GM12878 (cell line): ENCODE measurements around the gene PDE6D. TPM values are rescaled to one million over a fixed set of nuclear protein-coding genes. Genes with fewer than 3 reads are reported as not detected.

Experiments
- ATAC-seq: fragments of 200-7000 bp; cut with Tn5 transposase; 3 replicates; pipeline ENCODE4 v1.9.1; 2020; ENCODE audit warnings: mild to moderate bottlenecking, moderate library complexity
- BruUV-seq: library from RNA; stranded (reverse); fragments of 400-500 nt; replicated peaks from 2 replicates; lab custom pipeline; 2021; lab: Mats Ljungman, UMichigan
- CTCF ChIA-PET: fragments of 300-600 bp; sonication (Branson Sonifier 250); formaldehyde crosslinking; extraction: SDS; loops from one replicate; lab custom pipeline; 2021; ENCODE audit warnings: inconsistent platforms; lab: Yijun Ruan, JAX
- POLR2A ChIA-PET: fragments of 350-600 bp; formaldehyde crosslinking; extraction: SDS; loops from one replicate; lab custom pipeline; 2021; ENCODE audit warnings: inconsistent platforms; lab: Charles Lee
- RAD21 ChIA-PET: fragments of 300-600 bp; sonication (Branson Sonifier 250); formaldehyde crosslinking; loops from one replicate; lab custom pipeline; 2023; ENCODE audit warnings: antibody characterized with exemption; ENCODE audit not compliant: unreplicated experiment; lab: Charles Lee
- SMC1A ChIA-PET: fragments of 300-600 bp; sonication (Branson Sonifier 250); formaldehyde crosslinking; loops from one replicate; lab custom pipeline; 2023; ENCODE audit not compliant: unreplicated experiment, uncharacterized antibody; lab: Charles Lee
- DNase-seq: peaks from one replicate; pipeline ENCODE4 v3.0.0-alpha.2; 2011; ENCODE audit warnings: low read depth, low spot score
- FAIRE-seq: peaks from 3 replicates; lab custom pipeline; 2011; peaks lifted over from hg19 to GRCh38; lab: Jason Lieb, UNC
- H2AFZ ChIP-seq: 2 replicates; pipeline ENCODE4 v1.6.0; 2011; ENCODE audit warnings: low read depth, low read length, control low read depth; ENCODE audit not compliant: control insufficient read depth
- H3K27ac ChIP-seq: 2 replicates; pipeline ENCODE4 v1.5.1; 2011; ENCODE audit warnings: control low read depth; ENCODE audit not compliant: control insufficient read depth, insufficient read depth
- H3K27me3 ChIP-seq, 2 experiments: replicated peaks in 1 of 2; 2 replicates each; pipeline versions ENCODE4 v1.6.0 to v1.6.1; 2011; ENCODE audit warnings: low read length in 1 of 2; ENCODE audit not compliant: control insufficient read depth in 2 of 2, insufficient read depth in 2 of 2
- H3K36me3 ChIP-seq, 2 experiments: 2 replicates each; pipeline ENCODE4 v1.5.1; 2011; ENCODE audit warnings: low read length in 1 of 2; ENCODE audit not compliant: control insufficient read depth in 2 of 2, insufficient read depth in 2 of 2
- H3K4me1 ChIP-seq: 2 replicates; pipeline ENCODE4 v1.6.1; 2011; ENCODE audit warnings: mild to moderate bottlenecking, low read length, moderate library complexity, mixed read lengths; ENCODE audit not compliant: control insufficient read depth, insufficient read depth
- H3K4me2 ChIP-seq: 2 replicates; pipeline ENCODE4 v1.6.0; 2011; ENCODE audit warnings: control low read depth; ENCODE audit not compliant: control insufficient read depth, insufficient read depth
- H3K4me3 ChIP-seq: fragments of 200-600 bp; sonication (generic); 2 replicates; pipeline ENCODE4 v1.5.1; 2016
- H3K79me2 ChIP-seq: 2 replicates; pipeline ENCODE4 v1.6.0; 2011; ENCODE audit warnings: low read length; ENCODE audit not compliant: control insufficient read depth, insufficient read depth
- H3K9ac ChIP-seq: 2 replicates; pipeline ENCODE4 v1.8.0; 2011; ENCODE audit warnings: low read length, control low read depth, mixed read lengths; ENCODE audit not compliant: control insufficient read depth, insufficient read depth
- H3K9me3 ChIP-seq: replicated peaks from 3 replicates; pipeline ENCODE4 v1.5.1; 2011; ENCODE audit warnings: mild to moderate bottlenecking, low read length; ENCODE audit not compliant: control insufficient read depth, insufficient read depth
- H4K20me1 ChIP-seq: 2 replicates; pipeline ENCODE4 v1.6.0; 2011; ENCODE audit not compliant: control insufficient read depth, insufficient read depth
- JUND ChIP-seq: IDR thresholded peaks from 2 replicates; pipeline ENCODE4 v1.6.1; 2012; ENCODE audit warnings: low read depth, mild to moderate bottlenecking, low read length, improper control_type of control experiment, moderate library complexity
- MEF2B ChIP-seq: fragments of 450-650 bp; IDR thresholded peaks from 2 replicates; pipeline ENCODE4 v1.6.1; 2018; ENCODE audit warnings: mild to moderate bottlenecking, moderate library complexity; ENCODE audit not compliant: partially characterized antibody, poor library complexity, severe bottlenecking
- RAD51 ChIP-seq: fragments of 450-650 bp; IDR thresholded peaks from 2 replicates; pipeline ENCODE4 v1.6.1; 2016; ENCODE audit warnings: moderate library complexity, mild to moderate bottlenecking, inconsistent platforms
- SPI1 ChIP-seq: IDR thresholded peaks from 2 replicates; pipeline ENCODE4 v1.6.1; 2011; ENCODE audit warnings: low read depth, mild to moderate bottlenecking, low read length, moderate library complexity, borderline replicate concordance; ENCODE audit not compliant: insufficient read depth
- ZNF384 ChIP-seq: IDR thresholded peaks from 2 replicates; pipeline ENCODE4 v1.6.1; 2012; ENCODE audit warnings: low read depth, mild to moderate bottlenecking, low read length, improper control_type of control experiment, borderline replicate concordance
- WGBS: methylation state at CpG from one replicate; pipeline ENCODE4 v1.1.6; 2016; ENCODE audit warnings: low lambda C conversion rate; ENCODE audit not compliant: insufficient replicate concordance, insufficient coverage; ENCODE audit errors: missing lambda C conversion rate; 5-methylcytosine and 5-hydroxymethylcytosine counted together
- in situ Hi-C: fragments of 300-500 bp; cut with MboI; formaldehyde crosslinking; loops from 9 replicates; pipeline ENCODE4 v1.14.3; 2018; ENCODE audit warnings: mixed read lengths
- intact Hi-C: fragments of 100-400 bp; cut with micrococcal nuclease; formaldehyde crosslinking; loops from one replicate; pipeline ENCODE4 v1.14.2; 2022; ENCODE audit not compliant: unreplicated experiment
- polyA plus RNA-seq, 11 experiments: library from polyadenylated mRNA; depleted of rRNA in 4 of 11; unstranded in 6 of 11; stranded (reverse) in 5 of 11; fragments of >200 nt; fragmentation: Nextera tagmentation in 4 of 11; fragmentation: Illumina TruSeq in 1 of 11; extraction: Ambion mirVana in 4 of 11; extraction: Trizol in 1 of 11; gene quantifications; 1 replicate in 1 of 11; 2 replicates in 10 of 11; pipeline versions ENCODE4 v1.2.1 to v1.2.3, GENCODE V29; 2011 to 2016; ENCODE audit warnings: inconsistent platforms in 2 of 11, missing spikeins in 2 of 11, low read depth in 1 of 11
- total RNA-seq, 4 experiments: library from RNA; depleted of rRNA in 3 of 4; stranded (reverse); fragments of >200 nt in 3 of 4; fragmentation: Illumina TruSeq in 1 of 4; extraction: Trizol in 1 of 4; gene quantifications; 2 replicates each; pipeline versions ENCODE4 v1.2.1 to v1.2.3, GENCODE V29; 2013 to 2021
- TF ChIP-seq, protein P1 (sequence below): IDR thresholded peaks from 2 replicates; pipeline ENCODE4 v1.6.1; 2011; ENCODE audit warnings: borderline replicate concordance, low read depth, mild to moderate bottlenecking, moderate library complexity, mixed read lengths, low read length; ENCODE audit not compliant: insufficient read depth; ENCODE audit errors: extremely low read length
- TF ChIP-seq, protein P2 (sequence below): IDR thresholded peaks from 2 replicates; pipeline ENCODE4 v1.6.1; 2011; ENCODE audit warnings: low read depth, mild to moderate bottlenecking, low read length, moderate library complexity, borderline replicate concordance; ENCODE audit errors: extremely low read depth

Gene PDE6D
- total and polyA plus RNA-seq, 10 of the 15 experiments (the other 5 are each of a cell fraction or from before 2014, with no cell fraction given): 8.2 to 69.4 (median 56.2) TPM

DNA sequence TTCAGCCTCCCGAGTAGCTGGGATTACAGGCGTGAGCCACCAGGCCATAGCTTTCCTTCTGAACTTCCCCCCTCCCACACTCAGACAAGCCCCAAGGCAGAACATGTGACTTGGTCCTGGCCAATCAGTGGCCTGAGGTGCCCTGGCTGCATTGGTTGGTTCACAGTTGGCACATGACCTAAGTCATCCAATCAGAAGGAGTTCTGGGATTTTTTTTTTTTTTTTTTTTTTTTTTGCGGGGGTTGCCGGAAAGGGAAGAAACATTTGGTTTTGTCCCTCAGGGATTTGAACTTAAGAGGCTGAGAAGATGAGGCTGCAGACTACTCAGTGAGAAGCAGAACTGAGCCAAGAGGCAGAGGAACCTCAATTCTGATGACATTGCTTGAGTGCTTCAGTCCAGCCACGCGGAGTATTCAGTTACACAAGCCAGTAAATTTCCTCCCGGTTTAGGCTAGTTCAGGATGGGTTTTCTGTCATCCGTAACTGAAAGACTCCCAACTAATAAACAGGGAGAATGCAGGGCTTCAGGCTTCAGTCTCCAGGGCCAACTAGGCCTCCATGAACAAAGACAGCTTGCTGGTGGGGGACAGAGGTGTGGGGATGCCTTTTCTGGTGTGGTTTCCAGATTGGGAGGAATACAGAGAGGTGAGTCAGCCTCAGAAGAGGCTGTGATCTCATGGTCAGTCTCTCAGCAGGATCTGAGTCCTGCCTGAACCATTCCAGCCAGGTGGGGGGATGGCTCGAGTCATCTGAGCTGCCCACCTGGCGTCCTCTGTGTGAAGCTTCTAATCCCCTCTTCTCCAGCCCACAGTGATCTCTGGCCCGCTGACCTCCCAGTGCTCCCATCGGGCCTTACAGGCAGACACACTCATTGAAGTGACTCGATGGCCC lies 63.6 kb downstream of the PDE6D start (continued):
- peak; percentile 85 for TF ChIP-seq ZNF384
- TF ChIP-seq JUND: no peak
- TF ChIP-seq SPI1: peak; percentile 55; the same call in 1 of the 2 replicates
- TF ChIP-seq, protein P1, sequence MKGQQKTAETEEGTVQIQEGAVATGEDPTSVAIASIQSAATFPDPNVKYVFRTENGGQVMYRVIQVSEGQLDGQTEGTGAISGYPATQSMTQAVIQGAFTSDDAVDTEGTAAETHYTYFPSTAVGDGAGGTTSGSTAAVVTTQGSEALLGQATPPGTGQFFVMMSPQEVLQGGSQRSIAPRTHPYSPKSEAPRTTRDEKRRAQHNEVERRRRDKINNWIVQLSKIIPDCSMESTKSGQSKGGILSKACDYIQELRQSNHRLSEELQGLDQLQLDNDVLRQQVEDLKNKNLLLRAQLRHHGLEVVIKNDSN: peak; percentile 88
- peak; percentile 86 for TF ChIP-seq RAD51

DNA sequence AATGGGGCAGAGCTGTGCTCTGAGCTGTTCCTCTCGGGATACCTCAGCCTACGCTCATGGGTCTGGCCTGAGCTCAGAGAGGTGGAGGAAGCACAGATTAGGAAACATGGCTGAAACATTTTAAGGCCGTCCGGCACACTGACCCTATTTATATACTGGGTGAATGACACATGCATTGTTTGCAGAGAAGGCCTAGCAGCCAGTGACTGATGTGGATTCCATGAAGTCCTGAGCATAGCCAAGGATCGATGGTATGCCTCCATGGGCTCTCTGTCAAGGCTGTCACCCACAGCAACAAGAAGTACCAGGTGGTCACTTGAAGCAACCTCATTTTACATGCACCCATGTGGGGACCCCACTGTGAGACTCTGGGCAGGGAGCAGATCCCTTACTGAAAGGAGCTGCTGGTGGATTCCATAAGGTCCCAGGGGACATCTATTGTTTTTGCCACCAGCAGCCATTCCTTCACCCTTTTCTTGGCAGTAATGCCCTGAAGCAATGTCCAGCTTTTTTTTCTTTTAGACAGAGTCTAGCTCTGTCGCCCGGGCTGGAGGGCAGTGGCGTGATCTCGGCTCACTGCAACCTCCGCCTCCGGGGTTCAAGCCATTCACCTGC lies 64.3 kb downstream of the PDE6D start:
- BruUV-seq: no TSS peak
- Histone ChIP-seq H3K36me3 (peaks cover 7 to 22% of the 10 kb centered on the region in 2 experiments; a peak in 3 of 4 replicates), H3K4me2 (no peak overlapping the region), H3K4me1 (peaks cover 36% of the 10 kb centered on the region), H3K9ac (no peak overlapping the region), H3K9me3 (no peaks in the 10 kb centered on the region), H3K27me3 (no peaks in the 10 kb centered on the region), H3K27ac (no peak overlapping the region), H3K4me3 (no peak overlapping the region), H2AFZ (no peak overlapping the region), H3K79me2 (peaks cover 11% of the 10 kb centered on the region), H4K20me1 (peaks cover 8% of the 10 kb centered on the region)
- TF ChIP-seq MEF2B: peak; percentile 33
- TF ChIP-seq, protein P2, sequence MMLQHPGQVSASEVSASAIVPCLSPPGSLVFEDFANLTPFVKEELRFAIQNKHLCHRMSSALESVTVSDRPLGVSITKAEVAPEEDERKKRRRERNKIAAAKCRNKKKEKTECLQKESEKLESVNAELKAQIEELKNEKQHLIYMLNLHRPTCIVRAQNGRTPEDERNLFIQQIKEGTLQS: no peak
- ATAC-seq (no peak), FAIRE-seq (no peak), DNase-seq (no peak)
- POLR2A ChIA-PET: interaction anchor here (0.7 to 7.3 kb wide), 6 partner anchors 8 to 519 kb away, joined by 3 to 102 read pairs (median 6); partner anchors contain the start of gene PTMA
- SMC1A ChIA-PET: interaction anchor here (1.0 to 16.5 kb wide), 6 partner anchors 30 to 106 kb away, joined by 3 to 343 read pairs (median 4); no protein-coding TSS in a partner anchor
- intact Hi-C loops: loop anchor here (1.0 kb wide), 1 partner anchor 153 kb away; no protein-coding TSS in a partner anchor
- CTCF ChIA-PET: interaction anchor here (0.8 to 11.8 kb wide), 16 partner anchors 8 to 156 kb away, joined by 3 to 811 read pairs (median 6); partner anchors contain the start of gene PTMA
- in situ Hi-C loops: loop anchor here (5.0 kb wide), 2 partner anchors 39 to 109 kb away; no protein-coding TSS in a partner anchor
- RAD21 ChIA-PET: interaction anchor here (0.6 to 11.7 kb wide), 4 partner anchors 34 to 153 kb away, joined by 3 to 463 read pairs (median 64); no protein-coding TSS in a partner anchor
- WGBS: 75% methylated on average over 11 of the region's 11 CpGs
